Nephron progenitor cell (in vitro differentiated cells): Measurements from ENCODE around the gene DDR1.

Experiments used
- DNase-seq: peaks from one replicate; pipeline ENCODE4 v3.0.0; 2021
- H3K27ac Mint-ChIP-seq: 2 replicates; pipeline ENCODE4 v1.8.0; 2021; ENCODE audit warnings: mild to moderate bottlenecking, moderate library complexity, mixed read lengths
- H3K27me3 Mint-ChIP-seq: 2 replicates; pipeline ENCODE4 v1.8.0; 2021; ENCODE audit warnings: mild to moderate bottlenecking, low read depth, mixed read lengths; ENCODE audit not compliant: poor library complexity
- H3K36me3 Mint-ChIP-seq: 2 replicates; pipeline ENCODE4 v1.8.0; 2021; ENCODE audit warnings: low read depth, mixed read lengths
- H3K4me1 Mint-ChIP-seq: 2 replicates; pipeline ENCODE4 v1.8.0; 2021; ENCODE audit warnings: mixed read lengths
- H3K4me3 Mint-ChIP-seq: 2 replicates; pipeline ENCODE4 v1.8.0; 2021; ENCODE audit warnings: mild to moderate bottlenecking, moderate library complexity, mixed read lengths
- H3K9me3 Mint-ChIP-seq: 2 replicates; pipeline ENCODE4 v1.8.0; 2021; ENCODE audit warnings: mild to moderate bottlenecking, moderate library complexity, mixed read lengths
- CTCF ChIP-seq: fragments of 200-600 bp; sonication (generic); IDR thresholded peaks from 2 replicates; pipeline ENCODE4 v1.5.0; 2021; ENCODE audit warnings: antibody characterized with exemption

Gene DDR1

GRCh38 chr6:30942338-30943060 is 58.2 kb downstream of the DDR1 start:
- peak; percentile 43 for TF ChIP-seq CTCF
- Mint-ChIP-seq H3K27me3 (peaks cover 51% of the 10 kb centered on the region), H3K4me3 (no peak overlapping the region), H3K4me1 (peaks cover 6% of the 10 kb centered on the region), H3K9me3 (no peaks in the 10 kb centered on the region), H3K36me3 (no peaks in the 10 kb centered on the region), H3K27ac (no peak overlapping the region)
- peak; percentile 91 for DNase-seq

- no peak for TF ChIP-seq CTCF
- no peak for DNase-seq
- Mint-ChIP-seq H3K27ac (no peak overlapping the region), H3K9me3 (peaks cover 6% of the 10 kb centered on the region), H3K36me3 (no peaks in the 10 kb centered on the region), H3K4me1 (peaks cover 13% of the 10 kb centered on the region), H3K4me3 (no peak overlapping the region), H3K27me3 (peaks cover 64% of the 10 kb centered on the region)
These were observed 59.7 kb downstream of the DDR1 start for GRCh38 chr6:30944051-30944450.

GRCh38 chr6:30945281-30945680 is 61.0 kb downstream of the DDR1 start:
- peaks cover 66% of the 10 kb centered on the region for H3K27me3 Mint-ChIP-seq
- peaks cover 13% of the 10 kb centered on the region for H3K4me1 Mint-ChIP-seq
- no peak overlapping the region for H3K27ac Mint-ChIP-seq
- DNase-seq: no peak
- H3K4me3 Mint-ChIP-seq: no peak overlapping the region
- H3K9me3 Mint-ChIP-seq: peaks cover 16% of the 10 kb centered on the region
- no peak for TF ChIP-seq CTCF
- no peaks in the 10 kb centered on the region for H3K36me3 Mint-ChIP-seq

GRCh38 chr6:30947231-30947630 is 62.9 kb downstream of the DDR1 start:
- Mint-ChIP-seq H3K36me3 (no peaks in the 10 kb centered on the region), H3K4me3 (no peak overlapping the region), H3K9me3 (peaks cover 27% of the 10 kb centered on the region), H3K4me1 (peaks cover 13% of the 10 kb centered on the region), H3K27me3 (peaks cover 81% of the 10 kb centered on the region), H3K27ac (no peak overlapping the region)
- no peak for TF ChIP-seq CTCF
- no peak for DNase-seq

- no peak overlapping the region for H3K4me3 Mint-ChIP-seq
- H3K36me3 Mint-ChIP-seq: no peaks in the 10 kb centered on the region
- peaks cover 83% of the 10 kb centered on the region for H3K27me3 Mint-ChIP-seq
- peaks cover 7% of the 10 kb centered on the region for H3K4me1 Mint-ChIP-seq
- no peak overlapping the region for H3K27ac Mint-ChIP-seq
- no peak for TF ChIP-seq CTCF
- peaks cover 27% of the 10 kb centered on the region for H3K9me3 Mint-ChIP-seq
- no peak for DNase-seq
These were observed 64.5 kb downstream of the DDR1 start for GRCh38 chr6:30948811-30949210.
